ENCODE measurements around the gene ELOVL7. TPM values are rescaled to one million over a fixed set of nuclear protein-coding genes. Genes with fewer than 3 reads are reported as not detected.

Gene ELOVL7
- total RNA-seq, 1 experiment from 2014 or later = 2.9 TPM

- ChIA-PET CTCF (no interaction called here), POLR2A (no interaction called here)
- TF ChIP-seq REST (IDR thresholded peaks at IDR 0.05; ENCODE audit: insufficient read depth in 1 of 2, low read depth in 2 of 2, low read length in 1 of 2) = no peak
- no peak for TF ChIP-seq POLR2AphosphoS5 (IDR thresholded peaks at IDR 0.05; ENCODE audit: low read depth, low read length)
- no peak for TF ChIP-seq SIN3A (IDR thresholded peaks at IDR 0.05; ENCODE audit: borderline replicate concordance, insufficient read depth, low read depth, low read length)
- no peak for TF ChIP-seq TCF7L2 (IDR thresholded peaks at IDR 0.05; ENCODE audit: low read depth, low read length)
- no peak for TF ChIP-seq CTCF (IDR thresholded peaks at IDR 0.05)
- Histone ChIP-seq H3K36me3 (ENCODE audit: control insufficient read depth, insufficient read depth, low read length) (no peaks in the 10 kb centered on the region), H3K27ac (ENCODE audit: low read length) (no peak overlapping the region), H3K27me3 (ENCODE audit: control insufficient read depth, insufficient read depth, low read length) (no peaks in the 10 kb centered on the region), H3K4me3 (ENCODE audit: low read depth in 2 of 2, low read length in 2 of 2) (no peak overlapping the region), H3K4me1 (ENCODE audit: control insufficient read depth, insufficient read depth, low read length) (no peaks in the 10 kb centered on the region; the same call in 1 of the 2 replicates), H3K9me3 (ENCODE audit: control insufficient read depth, insufficient read depth, low read depth, low read length) (no peaks in the 10 kb centered on the region)
- in situ Hi-C loops (cut with HindIII; ENCODE audit: low pct_unique_long_range_greater_than_20kb, low sequenced_read_pairs) (no loop called here), intact Hi-C loops (cut with micrococcal nuclease; ENCODE audit: unreplicated experiment) (no loop called here)
- ATAC-seq (no peak), DNase-seq (ENCODE audit: low read depth, low spot score) (no peak)
- BruUV-seq (replicated peaks) = no TSS peak
These were observed 29.6 kb downstream of the ELOVL7 start for GRCh38 chr5:60814498-60814897.

- BruUV-seq (replicated peaks) = no TSS peak
- Histone ChIP-seq H3K27me3 (ENCODE audit: control insufficient read depth, insufficient read depth, low read length) (no peaks in the 10 kb centered on the region), H3K36me3 (ENCODE audit: control insufficient read depth, insufficient read depth, low read length) (no peaks in the 10 kb centered on the region), H3K4me3 (ENCODE audit: low read depth in 2 of 2, low read length in 2 of 2) (no peak overlapping the region), H3K27ac (ENCODE audit: low read length) (no peak overlapping the region), H3K4me1 (ENCODE audit: control insufficient read depth, insufficient read depth, low read length) (no peaks in the 10 kb centered on the region; the same call in 1 of the 2 replicates), H3K9me3 (ENCODE audit: control insufficient read depth, insufficient read depth, low read depth, low read length) (no peaks in the 10 kb centered on the region)
- POLR2A ChIA-PET = no interaction called here
- ATAC-seq = no peak
- CTCF ChIA-PET = no interaction called here
- DNase-seq (ENCODE audit: low read depth, low spot score) = no peak
- TF ChIP-seq TCF7L2 (IDR thresholded peaks at IDR 0.05; ENCODE audit: low read depth, low read length) (no peak), SIN3A (IDR thresholded peaks at IDR 0.05; ENCODE audit: borderline replicate concordance, insufficient read depth, low read depth, low read length) (no peak), POLR2AphosphoS5 (IDR thresholded peaks at IDR 0.05; ENCODE audit: low read depth, low read length) (no peak), REST (IDR thresholded peaks at IDR 0.05; ENCODE audit: insufficient read depth in 1 of 2, low read depth in 2 of 2, low read length in 1 of 2) (no peak), CTCF (IDR thresholded peaks at IDR 0.05) (no peak)
- intact Hi-C loops (cut with micrococcal nuclease; ENCODE audit: unreplicated experiment) (no loop called here), in situ Hi-C loops (cut with HindIII; ENCODE audit: low pct_unique_long_range_greater_than_20kb, low sequenced_read_pairs) (no loop called here)
These were observed 31.6 kb downstream of the ELOVL7 start for GRCh38 chr5:60812426-60812825.
